GM21447 (cell line): ENCODE results near the gene TEX2.

ENCODE experiments used
- ATAC-seq: cut with Tn5 transposase; IDR thresholded peaks from one replicate; pipeline ENCODE4 v1.9.1; 2021; ENCODE audit not compliant: unreplicated experiment

TEX2 gene, protein sequence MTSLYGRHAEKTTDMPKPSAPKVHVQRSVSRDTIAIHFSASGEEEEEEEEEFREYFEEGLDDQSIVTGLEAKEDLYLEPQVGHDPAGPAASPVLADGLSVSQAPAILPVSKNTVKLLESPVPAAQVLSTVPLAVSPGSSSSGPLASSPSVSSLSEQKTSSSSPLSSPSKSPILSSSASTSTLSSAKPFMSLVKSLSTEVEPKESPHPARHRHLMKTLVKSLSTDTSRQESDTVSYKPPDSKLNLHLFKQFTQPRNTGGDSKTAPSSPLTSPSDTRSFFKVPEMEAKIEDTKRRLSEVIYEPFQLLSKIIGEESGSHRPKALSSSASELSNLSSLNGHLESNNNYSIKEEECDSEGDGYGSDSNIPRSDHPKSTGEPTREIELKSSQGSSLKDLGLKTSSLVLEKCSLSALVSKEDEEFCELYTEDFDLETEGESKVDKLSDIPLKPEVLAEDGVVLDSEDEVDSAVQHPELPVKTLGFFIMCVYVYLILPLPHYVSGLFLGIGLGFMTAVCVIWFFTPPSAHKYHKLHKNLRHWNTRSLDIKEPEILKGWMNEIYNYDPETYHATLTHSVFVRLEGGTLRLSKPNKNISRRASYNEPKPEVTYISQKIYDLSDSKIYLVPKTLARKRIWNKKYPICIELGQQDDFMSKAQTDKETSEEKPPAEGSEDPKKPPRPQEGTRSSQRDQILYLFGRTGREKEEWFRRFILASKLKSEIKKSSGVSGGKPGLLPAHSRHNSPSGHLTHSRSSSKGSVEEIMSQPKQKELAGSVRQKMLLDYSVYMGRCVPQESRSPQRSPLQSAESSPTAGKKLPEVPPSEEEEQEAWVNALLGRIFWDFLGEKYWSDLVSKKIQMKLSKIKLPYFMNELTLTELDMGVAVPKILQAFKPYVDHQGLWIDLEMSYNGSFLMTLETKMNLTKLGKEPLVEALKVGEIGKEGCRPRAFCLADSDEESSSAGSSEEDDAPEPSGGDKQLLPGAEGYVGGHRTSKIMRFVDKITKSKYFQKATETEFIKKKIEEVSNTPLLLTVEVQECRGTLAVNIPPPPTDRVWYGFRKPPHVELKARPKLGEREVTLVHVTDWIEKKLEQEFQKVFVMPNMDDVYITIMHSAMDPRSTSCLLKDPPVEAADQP

DNA sequence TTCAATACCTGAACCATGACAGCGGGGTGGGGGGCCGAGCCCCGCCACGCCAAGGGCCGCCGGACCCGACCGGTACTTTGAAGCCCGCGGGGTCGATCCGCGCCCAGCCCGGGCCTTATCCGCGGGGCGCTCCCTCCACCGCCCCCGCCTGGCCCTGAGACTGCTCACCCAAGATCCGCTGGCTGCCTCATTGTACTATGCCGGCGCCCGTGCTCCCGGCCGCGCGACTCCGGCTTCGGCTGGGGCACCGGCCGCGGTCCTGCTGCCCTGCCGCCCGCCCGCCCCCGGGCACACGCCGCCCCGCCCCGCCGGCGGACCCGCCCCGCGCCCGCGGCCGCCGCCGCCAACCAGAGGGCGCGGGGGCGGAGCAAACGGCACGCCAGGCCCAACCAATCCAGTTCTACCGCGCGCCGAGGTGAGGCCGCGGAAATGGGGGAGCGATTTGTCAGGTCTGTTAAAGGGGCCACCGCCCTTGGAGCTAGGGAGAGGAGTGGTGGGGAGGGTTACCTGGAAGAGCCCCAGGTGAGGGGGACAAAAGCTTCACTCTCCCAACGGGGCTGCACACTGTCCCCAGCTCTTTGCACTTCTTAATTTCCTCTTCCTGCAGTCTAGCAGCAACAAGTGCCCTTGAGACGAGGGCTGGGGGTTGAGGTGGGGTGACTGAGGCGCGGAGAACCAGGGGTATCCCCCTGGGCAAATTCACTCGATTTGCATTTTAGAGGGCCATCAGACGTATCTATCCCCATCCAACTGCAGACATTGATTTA is at the start of gene TEX2:
Gene TEX2 (minus strand): TSS at position 261 of the 767 bp plus-strand sequence. CDS start 49,043 bp downstream, outside the sequence.
- ATAC-seq: peak; percentile 85

DNA sequence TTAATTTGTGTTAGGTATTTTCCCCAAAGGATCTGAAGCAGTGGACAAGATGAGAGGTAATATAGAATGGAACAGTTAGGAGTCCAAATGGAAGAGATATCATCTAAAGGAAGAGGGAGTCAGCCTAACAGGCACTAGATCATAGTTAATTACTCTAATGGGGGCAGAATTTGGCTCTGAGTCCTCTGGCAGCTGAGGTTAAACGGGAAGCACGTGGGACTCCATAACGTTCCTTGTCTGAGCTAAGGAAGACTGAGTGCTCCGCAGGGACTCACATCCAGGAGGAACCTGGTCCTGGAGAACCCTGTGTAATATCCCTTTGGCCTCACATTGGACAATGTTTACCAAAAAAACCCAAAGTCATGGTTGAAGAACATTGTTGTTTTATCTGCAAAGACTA is 46.6 kb upstream of the TEX2 start:
- ATAC-seq: no peak

DNA sequence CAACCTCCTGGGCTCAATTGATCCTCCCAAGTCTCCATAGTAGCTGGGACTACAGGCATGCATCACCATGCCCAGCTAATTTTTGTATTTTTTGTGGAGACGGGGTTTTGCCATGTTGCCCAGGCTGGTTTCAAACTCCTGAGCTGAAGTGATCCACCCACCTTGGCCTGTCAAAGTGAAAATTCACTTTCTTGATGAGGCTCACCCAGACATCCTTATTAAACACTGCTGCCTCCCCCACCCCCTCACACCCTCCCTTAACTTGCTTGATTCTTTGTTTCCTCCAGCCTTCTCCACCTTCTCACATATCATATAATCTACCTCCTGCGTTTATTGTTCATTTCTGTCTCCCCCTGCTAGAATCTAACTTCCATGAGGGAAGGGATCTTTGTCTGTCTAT is 46.0 kb upstream of the TEX2 start:
- ATAC-seq: no peak

DNA sequence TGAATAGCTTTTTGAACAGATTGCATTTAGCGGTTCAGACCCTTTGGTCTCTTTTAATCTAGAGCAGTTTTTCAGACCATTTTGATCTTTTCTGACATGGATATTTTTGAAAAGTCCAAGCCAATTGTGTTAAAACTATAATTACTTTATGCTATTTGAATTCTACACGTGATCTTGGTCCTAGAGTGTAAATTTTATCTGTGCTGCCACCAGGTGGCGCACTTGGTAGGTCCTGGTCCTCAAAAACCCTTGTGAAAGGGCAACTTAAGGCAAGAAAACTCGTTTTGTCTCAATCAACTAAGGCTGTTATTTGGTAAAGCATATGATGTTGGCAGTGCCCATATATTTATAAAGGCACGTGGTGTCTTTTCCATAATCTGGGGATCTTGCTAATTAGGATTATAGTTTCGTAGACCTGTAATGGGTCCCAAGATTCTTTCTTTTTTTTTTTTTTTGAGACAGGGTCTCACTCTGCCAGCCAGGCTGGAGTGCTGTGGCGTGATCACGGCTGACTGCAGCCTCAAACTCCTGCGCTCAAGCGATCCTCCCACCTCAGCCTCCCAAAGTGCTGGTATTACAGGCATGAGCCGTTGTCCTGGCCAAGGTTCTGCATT is 43.9 kb upstream of the TEX2 start:
- no peak for ATAC-seq

DNA sequence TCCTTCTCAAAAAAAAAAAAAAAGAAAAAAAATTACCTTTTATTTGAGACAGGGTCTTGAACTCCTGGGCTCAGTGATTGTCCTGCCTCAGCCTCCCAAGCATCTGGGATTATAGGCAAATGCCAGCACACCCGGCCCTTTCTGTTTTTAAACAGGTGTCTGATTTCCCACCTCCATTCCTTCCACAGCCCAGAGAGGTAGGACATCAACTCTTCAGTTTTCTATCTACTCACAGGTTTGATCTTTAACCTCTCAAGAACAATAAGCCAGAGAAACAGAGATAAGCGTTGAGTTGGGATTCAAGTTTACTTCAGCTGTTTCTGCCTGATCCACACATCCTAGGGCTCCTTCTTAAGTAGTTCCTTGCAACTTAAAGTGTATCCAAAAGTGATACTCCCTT is 41.5 kb upstream of the TEX2 start:
- no peak for ATAC-seq

DNA sequence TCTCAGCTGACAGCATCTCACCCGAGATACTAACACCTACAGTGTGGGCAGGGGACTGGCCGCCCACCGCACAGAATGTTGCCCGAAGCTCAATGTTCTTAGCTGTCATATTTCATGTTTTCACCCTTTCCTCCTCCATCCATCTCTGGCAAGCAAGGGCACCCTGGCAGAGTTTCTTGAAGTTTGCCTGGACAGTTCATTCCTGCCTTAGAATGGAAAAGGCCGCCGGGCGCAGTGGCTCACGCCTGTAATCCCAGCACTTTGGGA is 37.6 kb upstream of the TEX2 start:
- ATAC-seq: no peak

DNA sequence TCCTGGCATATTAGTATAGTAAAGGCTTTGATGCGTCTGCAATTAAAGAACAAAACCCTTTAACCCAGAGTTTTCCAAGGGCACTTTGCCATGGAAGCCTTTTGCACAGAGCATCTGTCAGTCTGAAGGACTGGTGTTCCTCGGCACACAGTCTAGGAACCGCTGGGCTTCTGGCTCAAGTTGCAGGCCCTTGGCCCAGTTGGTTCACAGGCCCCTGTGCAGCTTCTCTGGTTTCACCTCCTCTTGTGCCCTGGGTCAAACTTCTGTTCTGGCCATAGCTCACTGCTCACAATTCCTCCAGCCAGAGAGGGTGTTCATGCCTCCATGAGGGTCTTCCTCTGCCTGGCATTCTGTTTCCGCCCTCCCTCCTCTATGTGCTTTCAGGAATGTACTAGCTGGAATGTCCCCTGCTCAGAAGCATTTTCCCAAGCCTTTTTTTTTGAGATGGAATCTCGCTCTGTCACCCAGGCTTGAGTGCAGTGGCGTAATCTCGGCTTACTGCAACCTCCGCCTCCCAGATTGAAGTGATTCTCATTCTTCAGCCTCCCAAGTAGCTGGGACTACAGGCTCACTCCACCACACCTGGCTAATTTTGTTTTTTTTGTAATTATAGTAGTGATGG is 34.5 kb upstream of the TEX2 start:
- no peak for ATAC-seq

DNA sequence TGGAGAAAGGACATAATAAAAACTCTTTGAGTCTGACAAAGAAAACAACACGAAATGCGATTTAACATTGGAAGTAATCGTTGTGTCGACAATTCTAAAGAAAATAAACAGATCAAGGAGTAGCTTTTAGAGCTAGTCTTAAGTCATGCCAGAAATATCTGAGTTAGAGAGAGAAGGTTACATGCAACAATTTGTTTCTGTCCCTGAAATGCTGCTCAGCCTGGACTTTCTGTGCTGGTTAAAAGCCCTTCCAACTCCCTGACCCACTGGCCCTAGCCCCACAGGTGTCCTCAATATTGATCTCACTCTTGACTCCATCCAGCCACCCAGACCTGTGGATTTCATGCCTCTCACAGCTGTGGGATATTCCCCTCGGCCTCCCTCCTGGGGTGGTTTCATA is 33.2 kb upstream of the TEX2 start:
- no peak for ATAC-seq

DNA sequence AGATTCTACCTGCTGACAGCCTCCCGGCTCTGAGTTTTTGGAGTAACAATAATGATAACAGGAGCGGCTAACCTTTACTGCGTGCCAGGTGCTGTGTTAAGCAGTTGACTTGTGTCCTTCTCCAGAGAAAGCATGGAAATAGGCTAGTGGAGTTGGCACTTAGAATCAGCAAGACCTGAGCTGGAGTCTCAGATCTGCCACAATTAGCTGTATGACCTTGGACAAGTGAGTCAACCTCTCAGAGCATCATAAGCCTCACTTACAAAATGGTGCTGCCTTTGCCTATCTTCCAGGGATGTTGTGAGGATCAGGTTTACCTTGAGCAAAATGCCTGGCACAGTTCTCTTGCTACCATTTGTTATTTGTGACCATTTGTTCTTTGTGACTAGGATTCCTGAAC is 32.1 kb upstream of the TEX2 start:
- ATAC-seq: no peak

DNA sequence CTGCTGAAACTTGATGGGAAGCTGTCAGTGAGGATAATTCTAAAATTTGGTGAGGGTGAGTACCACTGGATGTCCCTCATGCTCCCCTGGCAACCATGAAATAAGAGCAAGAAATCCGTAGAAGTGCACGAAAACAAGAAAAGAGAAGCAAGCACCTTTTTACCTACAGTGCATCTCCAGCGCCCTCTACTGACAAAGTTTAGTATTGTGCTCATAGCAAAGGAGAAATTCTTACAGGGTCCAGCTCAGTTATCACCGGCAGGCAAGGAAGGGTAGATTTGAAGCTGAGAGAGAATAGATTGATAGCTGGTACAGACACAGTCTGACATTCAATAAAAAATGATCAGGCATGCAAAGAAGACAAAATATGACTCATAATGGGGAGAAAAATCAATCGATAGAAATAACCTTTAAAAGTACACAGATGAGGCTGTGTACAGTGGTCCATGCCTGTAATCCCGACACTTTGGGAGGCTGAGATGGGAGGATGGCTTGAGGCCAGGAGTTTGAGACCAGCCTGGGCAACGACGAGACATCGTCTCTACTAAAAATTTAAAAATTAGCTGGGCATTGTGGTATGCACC is 28.3 kb upstream of the TEX2 start:
- no peak for ATAC-seq

DNA sequence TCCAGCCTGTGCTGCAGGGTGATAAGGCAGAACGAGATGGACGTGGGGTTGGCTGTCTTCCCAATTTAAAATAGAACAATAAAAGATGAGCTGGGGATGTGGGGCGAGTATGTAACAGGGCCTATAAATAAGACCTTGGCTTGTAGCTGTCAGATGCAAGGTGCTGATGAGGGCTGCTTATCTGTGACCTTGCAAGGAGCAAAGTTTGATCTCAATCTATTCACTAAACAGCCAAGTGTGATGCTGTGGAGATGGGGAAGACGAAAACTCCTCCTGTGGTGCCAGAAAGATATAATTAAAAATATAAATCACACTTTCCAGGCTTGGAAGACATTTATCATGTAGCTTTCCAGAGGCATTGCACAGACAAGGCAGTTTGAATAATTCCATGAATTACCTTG is 26.7 kb upstream of the TEX2 start:
- ATAC-seq: no peak

DNA sequence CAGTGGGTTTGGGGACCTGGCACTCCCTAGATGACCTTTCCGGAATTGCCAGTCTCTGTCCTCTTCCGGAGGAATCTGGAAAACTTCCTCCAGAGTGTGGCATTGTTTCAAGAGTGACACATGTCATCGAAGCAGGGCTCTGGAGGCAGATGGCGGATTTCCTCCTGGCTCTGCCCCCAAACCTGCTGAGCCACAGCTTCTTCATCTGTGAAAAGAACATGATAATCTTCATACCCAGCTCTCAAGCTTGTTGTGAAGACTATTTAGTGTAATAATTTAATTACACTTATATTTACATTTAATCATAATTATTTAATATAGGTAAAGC is 19.7 kb upstream of the TEX2 start:
- ATAC-seq: no peak

DNA sequence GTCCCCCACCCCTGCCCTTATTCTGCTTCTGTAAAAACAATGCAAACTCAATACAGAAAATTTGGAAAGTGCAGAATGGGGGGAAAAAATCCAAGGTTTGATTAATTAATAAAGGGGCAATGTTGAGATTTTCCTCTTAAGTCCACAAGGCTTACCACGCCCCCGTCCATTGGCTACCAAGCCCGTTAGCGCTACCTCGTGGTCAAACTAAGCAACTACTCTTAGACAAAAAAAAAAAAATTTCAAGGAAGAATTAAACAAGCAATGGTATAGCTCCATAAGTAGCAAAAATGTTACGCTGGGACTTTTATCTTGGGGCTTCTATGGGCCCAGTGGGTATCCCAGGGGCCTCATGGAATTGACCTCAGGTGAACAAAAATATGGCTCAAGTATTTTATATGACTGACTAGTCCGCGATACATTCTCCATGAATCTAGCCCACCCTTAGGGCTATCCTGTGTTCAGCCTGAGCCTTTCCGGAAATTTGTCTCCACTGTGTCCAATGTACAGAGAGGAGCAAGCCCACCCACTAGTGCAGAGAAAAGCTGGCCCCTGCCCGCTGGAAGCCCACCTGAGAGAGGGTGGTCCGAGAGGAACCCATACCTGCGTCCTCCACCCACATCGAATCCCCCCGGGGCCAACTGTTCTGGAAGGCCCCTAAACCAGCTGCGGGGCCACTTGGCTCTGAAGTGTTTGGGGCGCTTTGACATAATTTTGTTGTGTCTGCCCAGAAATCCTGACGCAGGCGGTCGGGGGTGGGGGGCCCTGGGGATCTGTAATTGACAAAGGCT is 19.1 kb upstream of the TEX2 start:
- no peak for ATAC-seq

DNA sequence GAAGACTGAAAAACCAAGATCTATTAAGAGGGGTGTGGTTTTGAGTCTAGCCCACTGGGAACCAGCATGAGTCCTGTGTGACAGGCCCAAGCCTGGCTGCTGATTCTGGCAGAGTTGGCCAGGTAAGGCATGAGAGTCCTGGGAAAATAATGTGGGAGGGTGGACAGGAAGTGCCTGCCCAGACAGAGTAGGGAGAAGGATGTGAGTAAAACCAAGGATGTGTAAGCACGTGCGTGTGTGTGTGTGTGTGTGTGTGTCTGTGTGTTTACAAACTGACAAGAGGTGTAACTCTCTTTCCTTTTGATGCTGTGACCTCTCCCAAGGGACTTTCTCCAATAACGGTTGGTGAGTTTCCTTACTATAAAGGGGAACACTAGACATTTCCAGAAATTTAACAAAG is 15.6 kb upstream of the TEX2 start:
- no peak for ATAC-seq

DNA sequence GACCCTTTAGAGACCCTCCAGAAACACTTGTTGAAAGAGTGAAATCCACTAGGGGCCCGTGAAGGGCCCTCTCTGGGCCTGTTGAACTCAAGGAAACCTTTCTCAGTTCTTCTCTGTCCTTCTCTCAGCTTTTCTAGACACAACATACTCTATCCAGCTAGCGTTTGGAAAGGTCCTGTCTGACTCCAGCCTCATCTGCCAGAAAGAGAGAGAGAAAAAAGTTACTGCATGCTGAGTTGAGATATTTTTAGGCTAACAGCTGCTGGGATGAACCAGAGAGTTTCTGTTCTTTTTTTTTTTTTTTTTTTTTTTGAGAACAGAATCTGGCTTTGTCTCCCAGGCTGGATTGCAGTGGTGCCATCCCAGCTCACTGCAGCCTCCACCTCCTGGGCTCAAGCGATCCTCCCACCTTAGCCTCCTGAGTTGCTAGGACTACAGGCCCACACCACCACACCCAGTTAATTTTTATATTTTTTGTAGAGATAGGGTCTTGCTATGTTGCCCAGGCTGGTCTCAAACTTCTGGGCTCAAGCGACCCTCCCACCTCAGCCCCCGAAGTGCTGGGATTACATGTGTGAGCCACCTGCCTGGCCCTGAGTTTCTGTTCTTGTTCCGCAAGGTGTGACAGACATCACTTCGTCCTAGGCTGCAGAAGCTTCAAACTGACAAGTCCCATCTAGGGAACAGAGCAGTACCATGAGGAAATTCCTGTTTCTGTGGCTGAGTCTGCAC is 14.9 kb upstream of the TEX2 start:
- ATAC-seq: no peak

DNA sequence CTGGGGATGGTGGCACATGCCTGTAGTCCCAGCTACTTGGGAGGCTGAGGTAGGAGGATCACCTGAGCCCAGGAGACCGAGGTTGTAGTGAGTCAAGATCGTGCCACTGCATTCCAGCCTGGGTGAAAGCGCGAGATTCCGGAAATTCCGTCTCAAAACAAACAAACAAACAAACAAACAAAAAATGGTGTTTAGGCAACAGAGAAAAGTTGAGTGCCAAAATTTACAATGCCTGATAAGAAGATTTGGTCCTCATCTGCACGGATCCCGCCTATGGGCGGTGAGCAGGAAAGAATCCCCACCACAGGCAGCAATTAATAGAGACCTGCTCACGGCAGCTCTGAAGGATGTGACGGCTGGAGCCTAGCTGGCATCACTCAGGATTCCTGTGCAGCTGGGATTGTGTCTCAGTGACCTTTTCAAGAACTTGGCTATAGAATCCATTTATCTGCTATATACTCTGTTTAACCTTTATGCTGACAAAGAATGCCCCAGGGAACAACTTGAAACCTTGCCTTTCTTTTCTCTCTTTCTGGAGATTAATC is 14.0 kb upstream of the TEX2 start:
- no peak for ATAC-seq

DNA sequence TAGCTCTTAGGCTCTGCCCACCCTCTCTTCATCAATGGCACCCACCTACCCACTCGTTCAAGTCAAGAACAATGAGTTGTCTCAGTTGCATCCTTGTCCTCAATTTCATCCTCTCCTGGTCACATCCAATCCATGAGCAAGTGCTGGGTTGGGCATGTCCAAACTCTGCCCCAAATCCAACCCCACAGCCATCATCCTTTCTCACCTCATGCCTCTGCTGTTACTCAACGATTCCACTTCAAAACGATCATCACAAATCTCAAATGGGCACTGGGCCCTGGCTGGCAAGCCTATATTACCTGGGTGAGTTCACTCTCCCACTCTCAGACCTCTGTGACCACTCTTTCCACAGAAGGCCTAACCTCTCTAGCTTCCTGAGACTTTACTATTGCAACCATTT is 12.0 kb upstream of the TEX2 start:
- ATAC-seq: no peak

DNA sequence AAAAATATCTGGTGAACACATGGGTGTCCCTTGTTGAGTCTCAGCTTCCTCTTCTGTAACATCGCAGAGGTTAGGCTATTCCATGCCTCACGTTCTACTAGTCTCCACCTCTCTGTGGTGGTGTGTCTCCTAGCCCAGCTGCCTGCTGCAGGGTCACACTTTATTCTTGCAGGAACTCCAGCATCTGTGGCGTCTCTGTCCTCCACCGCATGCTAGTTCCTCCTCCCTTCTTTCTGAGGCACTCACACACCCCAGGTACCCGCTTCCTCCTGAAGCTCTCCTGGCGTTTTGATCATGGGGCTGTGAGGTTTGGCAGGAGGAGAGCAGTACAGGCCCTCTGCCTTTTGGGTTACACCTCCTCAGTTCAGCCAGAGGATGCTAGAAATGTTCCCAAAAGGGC is 9.9 kb upstream of the TEX2 start:
- no peak for ATAC-seq
